Upper lobe of right lung (tissue), 1 donor: ENCODE data around the gene PTRH2. TPM values are rescaled to one million over a fixed set of nuclear protein-coding genes. Genes with fewer than 3 reads are reported as not detected.

ENCODE experiments used
- ATAC-seq: fragments of 200-7000 bp; cut with Tn5 transposase; one replicate; pipeline ENCODE4 v1.9.1; 2020; ENCODE audit warnings: mild to moderate bottlenecking, moderate library complexity
- DNase-seq: peaks from one replicate; pipeline ENCODE4 v3.0.0-alpha.2; 2020
- H3K27ac ChIP-seq: fragments of 200-600 bp; one replicate; pipeline ENCODE4 v1.8.0; 2022
- H3K27me3 ChIP-seq: fragments of 200-600 bp; one replicate; pipeline ENCODE4 v1.8.0; 2022; ENCODE audit warnings: mild to moderate bottlenecking
- H3K36me3 ChIP-seq: fragments of 200-600 bp; one replicate; pipeline ENCODE4 v1.8.0; 2022
- H3K4me1 ChIP-seq: fragments of 200-600 bp; one replicate; pipeline ENCODE4 v1.8.0; 2022
- H3K4me3 ChIP-seq: fragments of 200-600 bp; one replicate; pipeline ENCODE4 v1.8.0; 2022; ENCODE audit warnings: mild to moderate bottlenecking
- H3K9me3 ChIP-seq: fragments of 200-600 bp; one replicate; pipeline ENCODE4 v1.8.0; 2022
- intact Hi-C: fragments of 100-400 bp; cut with DNase I; formaldehyde crosslinking; loops from one replicate; pipeline ENCODE4 v1.11.0; 2022
- total RNA-seq: library from RNA; stranded (reverse); fragmentation: NEBNext Ultra II Directional; extraction: Animal tissue kit (Norgen Biotek cat#: 25700); gene quantifications from one replicate; pipeline ENCODE4 v1.2.1, GENCODE V29; 2021
- TF ChIP-seq, protein P1 (sequence below): fragments of 200-600 bp; IDR thresholded peaks from one replicate; pipeline ENCODE4 v1.8.0; 2022; ENCODE audit warnings: antibody characterized with exemption
- donor health status: DM: no; HTN: yes; CAD: no; lungs with severe emphysema.

PTRH2 gene
- total RNA-seq, 1 donor from 2014 or later: 19.6 TPM

DNA sequence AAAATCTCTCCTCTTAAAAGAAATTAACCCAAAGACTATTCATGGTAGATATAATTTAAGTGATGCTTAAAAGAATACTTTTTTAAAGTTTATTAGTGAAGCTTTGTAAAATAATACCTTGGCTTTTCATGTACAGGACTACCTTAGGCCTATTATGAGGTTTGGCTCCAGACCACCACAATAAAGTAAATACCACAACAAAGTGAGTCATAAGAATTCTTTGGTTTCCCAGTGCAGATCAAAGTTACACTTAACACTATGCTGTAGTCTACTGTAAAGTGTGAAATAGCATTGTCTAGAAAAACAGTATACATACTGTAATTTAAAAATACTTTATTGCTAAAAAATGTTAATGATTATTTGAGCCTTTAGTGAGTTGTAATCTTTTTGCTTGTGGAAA is 55.9 kb downstream of the PTRH2 start:
- Histone ChIP-seq H3K27me3 (no peaks in the 10 kb centered on the region), H3K36me3 (peaks cover 96% of the 10 kb centered on the region), H3K9me3 (no peaks in the 10 kb centered on the region), H3K27ac (no peak overlapping the region), H3K4me3 (no peak overlapping the region), H3K4me1 (no peaks in the 10 kb centered on the region)
- DNase-seq (no peak), ATAC-seq (no peak)
- intact Hi-C loops: loop anchor here (10.0 kb wide), 1 partner anchor 413 kb away; no protein-coding TSS in a partner anchor
- TF ChIP-seq, protein P1, sequence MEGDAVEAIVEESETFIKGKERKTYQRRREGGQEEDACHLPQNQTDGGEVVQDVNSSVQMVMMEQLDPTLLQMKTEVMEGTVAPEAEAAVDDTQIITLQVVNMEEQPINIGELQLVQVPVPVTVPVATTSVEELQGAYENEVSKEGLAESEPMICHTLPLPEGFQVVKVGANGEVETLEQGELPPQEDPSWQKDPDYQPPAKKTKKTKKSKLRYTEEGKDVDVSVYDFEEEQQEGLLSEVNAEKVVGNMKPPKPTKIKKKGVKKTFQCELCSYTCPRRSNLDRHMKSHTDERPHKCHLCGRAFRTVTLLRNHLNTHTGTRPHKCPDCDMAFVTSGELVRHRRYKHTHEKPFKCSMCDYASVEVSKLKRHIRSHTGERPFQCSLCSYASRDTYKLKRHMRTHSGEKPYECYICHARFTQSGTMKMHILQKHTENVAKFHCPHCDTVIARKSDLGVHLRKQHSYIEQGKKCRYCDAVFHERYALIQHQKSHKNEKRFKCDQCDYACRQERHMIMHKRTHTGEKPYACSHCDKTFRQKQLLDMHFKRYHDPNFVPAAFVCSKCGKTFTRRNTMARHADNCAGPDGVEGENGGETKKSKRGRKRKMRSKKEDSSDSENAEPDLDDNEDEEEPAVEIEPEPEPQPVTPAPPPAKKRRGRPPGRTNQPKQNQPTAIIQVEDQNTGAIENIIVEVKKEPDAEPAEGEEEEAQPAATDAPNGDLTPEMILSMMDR: no peak

DNA sequence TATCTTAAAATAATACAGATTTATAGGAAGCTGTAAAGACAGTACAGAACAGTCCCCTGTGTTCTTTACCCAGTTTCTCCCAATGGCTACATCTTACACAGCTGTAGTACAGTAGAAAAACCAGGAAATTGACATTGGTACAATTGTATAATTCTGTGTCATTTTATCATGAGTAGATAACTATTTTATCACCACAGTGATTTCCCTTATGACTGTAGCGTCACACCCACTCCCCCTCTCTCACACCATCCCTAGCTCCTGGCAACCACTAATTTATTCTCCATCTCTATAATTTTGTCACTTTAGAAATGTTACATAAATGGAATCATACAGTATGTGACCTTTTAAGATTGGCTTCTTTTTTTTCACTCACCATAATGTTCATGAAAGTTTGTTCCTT is 56.6 kb downstream of the PTRH2 start:
- TF ChIP-seq, protein P1: no peak
- no peaks in the 10 kb centered on the region for H3K27me3 ChIP-seq
- no peak for ATAC-seq
- H3K4me1 ChIP-seq: no peaks in the 10 kb centered on the region
- H3K36me3 ChIP-seq: peaks cover 96% of the 10 kb centered on the region
- no peak overlapping the region for H3K4me3 ChIP-seq
- DNase-seq: no peak
- H3K27ac ChIP-seq: no peak overlapping the region
- intact Hi-C loops: loop anchor here (10.0 kb wide), 1 partner anchor 414 kb away; no protein-coding TSS in a partner anchor
- no peaks in the 10 kb centered on the region for H3K9me3 ChIP-seq

DNA sequence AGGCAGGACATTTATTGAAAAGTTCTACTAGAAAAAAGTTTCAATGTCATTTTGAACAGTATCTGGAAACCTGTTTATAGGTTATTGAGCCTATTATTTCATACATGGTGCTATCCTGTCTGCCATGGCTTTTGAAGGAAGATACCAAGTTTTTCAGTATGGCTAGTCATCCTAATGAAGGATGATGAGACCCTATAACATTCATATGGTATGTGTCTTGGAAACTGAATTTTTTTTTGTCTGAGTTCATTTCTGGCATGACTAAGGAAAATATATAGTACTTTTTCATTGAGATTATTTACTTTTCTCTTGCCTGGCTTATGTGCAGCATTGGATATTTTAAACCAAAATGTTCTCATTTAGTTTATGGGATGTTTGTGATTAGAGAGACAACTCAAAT is 57.3 kb downstream of the PTRH2 start:
- TF ChIP-seq, protein P1: no peak
- no peak for DNase-seq
- no peaks in the 10 kb centered on the region for H3K27me3 ChIP-seq
- peaks cover 96% of the 10 kb centered on the region for H3K36me3 ChIP-seq
- no peak for ATAC-seq
- no peaks in the 10 kb centered on the region for H3K4me1 ChIP-seq
- H3K9me3 ChIP-seq: no peaks in the 10 kb centered on the region
- no peak overlapping the region for H3K4me3 ChIP-seq
- H3K27ac ChIP-seq: no peak overlapping the region
- intact Hi-C loops: loop anchor here (10.0 kb wide), 1 partner anchor 415 kb away; no protein-coding TSS in a partner anchor

Other genes starting within 250 kb of the PTRH2 start
- gene DHX40, start 141.8 kb downstream of the PTRH2 start, total RNA-seq: 25.0 TPM
- 210 TPM for gene CLTC, start 87.5 kb downstream of the PTRH2 start, total RNA-seq
- gene VMP1, start 224 bp upstream of the PTRH2 start, total RNA-seq: 169 TPM
- 15.3 TPM for gene TUBD1, start 185.5 kb upstream of the PTRH2 start, total RNA-seq
- 34.9 TPM for gene RPS6KB1, start 185.7 kb upstream of the PTRH2 start, total RNA-seq